HG03558 (cell line): ENCODE data around the gene B3GALNT2.

Experiments
- ATAC-seq: cut with Tn5 transposase; IDR thresholded peaks from one replicate; pipeline ENCODE4 v1.9.1; 2021; ENCODE audit warnings: moderate number of reproducible peaks; ENCODE audit not compliant: unreplicated experiment; ENCODE audit errors: extremely low read depth

The B3GALNT2 gene

GRCh38 chr1:235415008-235415904 lies 89.0 kb downstream of the B3GALNT2 start:
- ATAC-seq, result no peak

GRCh38 chr1:235411489-235412486 lies 92.5 kb downstream of the B3GALNT2 start:
- no peak for ATAC-seq

GRCh38 chr1:235410467-235410866 lies 93.8 kb downstream of the B3GALNT2 start:
- no peak for ATAC-seq

- no peak for ATAC-seq
Observed at GRCh38 chr1:235409042-235409820, 95.0 kb downstream of the B3GALNT2 start.

DNA sequence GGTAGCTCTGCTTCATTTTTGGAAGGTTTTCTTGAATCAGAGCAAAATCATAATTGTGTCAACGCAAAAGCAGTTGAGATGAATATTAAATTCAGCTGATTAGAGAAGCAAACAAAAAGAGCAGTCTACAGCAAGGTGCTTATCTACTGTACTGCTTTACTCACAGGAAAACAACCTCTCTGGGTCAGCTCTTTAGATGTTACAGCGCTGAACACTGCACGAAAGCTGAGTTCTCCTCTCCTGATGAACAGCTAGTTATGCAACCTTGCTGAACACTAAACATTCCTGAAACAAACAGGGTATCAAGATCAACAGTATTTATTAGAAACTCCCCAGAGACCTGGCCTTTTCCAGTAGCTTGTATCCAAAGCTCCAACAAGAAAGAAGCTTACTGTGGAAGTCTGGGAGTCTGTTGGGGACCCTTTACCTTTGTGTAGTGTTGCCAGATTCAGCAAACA lies 95.7 kb downstream of the B3GALNT2 start:
- no peak for ATAC-seq

GRCh38 chr1:235407419-235407818 lies 96.8 kb downstream of the B3GALNT2 start:
- ATAC-seq, result no peak

DNA sequence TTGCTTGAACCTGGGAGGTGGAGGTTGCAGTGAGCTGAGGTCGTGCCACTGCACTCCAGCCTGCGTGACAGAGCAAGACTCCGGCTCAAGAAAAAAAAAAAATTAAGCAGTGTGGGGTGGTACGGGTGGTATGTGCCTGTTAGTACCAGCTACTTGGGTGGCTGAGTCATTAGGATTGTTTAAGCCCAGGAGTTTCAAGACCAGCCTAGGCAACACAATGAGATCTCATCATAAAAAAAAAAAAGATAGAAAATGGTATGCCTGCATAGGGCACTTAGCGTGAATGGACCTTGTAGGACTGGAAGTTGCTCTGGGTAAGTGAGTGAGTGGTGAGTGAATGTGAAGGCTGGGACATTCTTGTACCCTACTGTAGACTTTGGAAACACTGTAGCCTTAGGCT lies 100.1 kb downstream of the B3GALNT2 start:
- no peak for ATAC-seq

GRCh38 chr1:235403593-235403992 lies 100.7 kb downstream of the B3GALNT2 start:
- no peak for ATAC-seq

DNA sequence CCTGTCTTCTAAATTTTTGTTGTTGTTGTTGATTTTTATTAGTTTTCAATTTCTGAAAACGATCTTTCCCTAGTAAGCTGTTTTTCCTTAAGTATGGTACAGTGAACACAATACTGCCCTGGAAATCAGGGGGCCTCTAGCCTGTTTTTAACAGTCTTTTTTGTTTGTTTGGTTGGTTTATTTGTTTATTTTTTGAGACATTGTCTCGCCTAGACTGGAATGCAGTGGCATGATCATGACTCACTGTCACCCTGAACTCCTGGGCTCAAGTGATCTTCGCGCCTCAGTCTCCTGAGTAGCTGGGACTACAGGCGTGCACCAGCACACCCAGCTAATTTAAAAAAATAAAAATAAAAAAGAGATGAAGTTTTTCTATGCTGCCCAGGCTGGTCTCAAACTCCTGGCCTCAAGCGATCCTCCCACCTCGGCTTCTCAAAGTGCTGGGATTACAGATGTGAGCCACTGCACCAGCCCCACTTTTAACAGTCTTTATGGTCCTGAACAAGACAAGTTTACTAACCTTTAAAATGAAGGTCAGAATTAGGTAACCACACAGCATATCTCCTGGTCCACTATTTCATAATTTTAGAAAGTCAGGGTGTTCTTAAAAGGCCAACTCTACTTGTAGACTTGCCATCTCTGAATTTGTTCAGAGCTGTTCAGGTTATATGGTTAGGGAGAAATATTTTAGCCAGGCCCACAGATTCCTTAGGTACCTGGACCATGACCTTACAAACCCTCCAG lies 101.6 kb downstream of the B3GALNT2 start:
- ATAC-seq, result no peak

DNA sequence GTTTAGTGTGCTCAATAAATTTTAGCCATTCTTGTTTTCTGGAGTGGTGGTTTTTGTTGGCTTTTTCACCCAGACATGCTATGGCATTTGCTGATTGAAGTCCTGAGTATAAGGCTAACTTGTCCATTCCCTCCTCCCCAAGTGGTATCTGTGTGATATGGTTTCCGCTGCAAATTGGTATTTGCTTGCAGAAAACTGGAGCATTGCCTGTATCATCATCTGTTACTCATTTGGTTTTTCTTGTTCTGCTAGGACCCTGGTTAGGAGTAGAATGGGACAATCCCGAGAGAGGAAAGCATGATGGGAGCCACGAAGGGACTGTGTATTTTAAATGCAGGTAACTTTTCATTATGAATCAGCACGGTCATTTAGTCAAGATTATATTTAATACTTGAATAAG lies 103.0 kb downstream of the B3GALNT2 start:
- ATAC-seq, result no peak
